ENCODE results near the gene SLC37A1. TPM values are rescaled to one million over a fixed set of nuclear protein-coding genes. Genes with fewer than 3 reads are reported as not detected.

SLC37A1 gene
- total and polyA plus RNA-seq, 9 of the 15 experiments (the other 6 are each of a cell fraction or from before 2014, with no cell fraction given) = 0.06 to 3.4 (median 0.40) TPM

GRCh38 chr21:42513151-42513984 lies at the start of gene SLC37A1 (continued):
- no peak for TF ChIP-seq ARID4B (CRISPR knock-in tag; IDR thresholded peaks at IDR 0.05)
- no peak for TF ChIP-seq HEY1 (CRISPR knock-in tag; IDR thresholded peaks at IDR 0.05; ENCODE audit: borderline replicate concordance)
- peak; percentile 81 for TF ChIP-seq ELF1 (tag; IDR thresholded peaks at IDR 0.05)
- 0 out of 2 replicates have a peak, but pooled peaks have one; percentile 2 for TF ChIP-seq USF2 (CRISPR knock-in tag; IDR thresholded peaks at IDR 0.05)
- no peak for TF ChIP-seq POLR3G (IDR thresholded peaks at IDR 0.05; ENCODE audit: extremely low read depth, insufficient read length, insufficient replicate concordance)
- TF ChIP-seq TAF1 (IDR thresholded peaks at IDR 0.05; ENCODE audit: control insufficient read depth, extremely low read depth, insufficient read depth, low read length, severe bottlenecking) = peak; percentile 12
- TF ChIP-seq MAZ (CRISPR knock-in tag; conservative IDR thresholded peaks at IDR 0.05 in 1 of 2, IDR thresholded peaks at IDR 0.05 in 1 of 2) = 0 out of 4 replicates have a peak, but pooled peaks of 1 of the 2 experiments have one; percentile 24
- peak; percentile 34; the same call in 1 of the 2 replicates for TF ChIP-seq ZFX (CRISPR knock-in tag; IDR thresholded peaks at IDR 0.05)
- TF ChIP-seq TRIM24 (IDR thresholded peaks at IDR 0.05) = no peak
- TF ChIP-seq MCM3 (IDR thresholded peaks at IDR 0.05) = no peak
- TF ChIP-seq ZNF140 (CRISPR knock-in tag; IDR thresholded peaks at IDR 0.05) = no peak
- no peak for TF ChIP-seq ID3 (CRISPR knock-in tag; IDR thresholded peaks at IDR 0.05)
- 0 out of 2 replicates have a peak, but pooled peaks have one; percentile 53 for TF ChIP-seq ID3 (tag; IDR thresholded peaks at IDR 0.05)
- peak; percentile 51 for TF ChIP-seq HDAC6 (IDR thresholded peaks at IDR 0.05; ENCODE audit: low read depth, low read length)
- TF ChIP-seq GATAD2A (IDR thresholded peaks at IDR 0.05) = no peak
- no peak for TF ChIP-seq IRF2 (CRISPR knock-in tag; IDR thresholded peaks at IDR 0.05)
- no peak for TF ChIP-seq NR2C2 (CRISPR knock-in tag; IDR thresholded peaks at IDR 0.05)
- peak; percentile 24; the same call in 1 of the 2 replicates for TF ChIP-seq NR2C2 (tag; IDR thresholded peaks at IDR 0.05)
- no peak for TF ChIP-seq SPI1 (IDR thresholded peaks at IDR 0.05; ENCODE audit: borderline replicate concordance, low read depth, low read length)
- no peak for TF ChIP-seq PHF21A (IDR thresholded peaks at IDR 0.05; ENCODE audit: borderline replicate concordance, low read depth)
- no peak for TF ChIP-seq JUNB (CRISPR knock-in tag; conservative IDR thresholded peaks at IDR 0.05)
- TF ChIP-seq POLR2AphosphoS2 (IDR thresholded peaks at IDR 0.05; ENCODE audit: low read length) = no peak
- TF ChIP-seq SUPT5H (IDR thresholded peaks at IDR 0.05) = no peak
- TF ChIP-seq POLR2G (IDR thresholded peaks at IDR 0.05; ENCODE audit: low read depth, low read length) = peak; percentile 32; the same call in 1 of the 2 replicates

Data from K562 (cell line).